Ureter (tissue), 1 donor: ENCODE results near the gene CCDC175. TPM values are rescaled to one million over a fixed set of nuclear protein-coding genes. Genes with fewer than 3 reads are reported as not detected.

Experiments
- DNase-seq: peaks from one replicate; pipeline ENCODE4 v3.0.0-alpha.2; 2020; ENCODE audit warnings: low spot score
- total RNA-seq: library from RNA; stranded (reverse); gene quantifications from one replicate; pipeline ENCODE4 v1.2.4, GENCODE V29; 2023
- donor health status: DM: yes; HTN: yes; CAD: no.

CCDC175 gene
- not detected for total RNA-seq

- peak; percentile 70 for DNase-seq
Observed at GRCh38 chr14:59576332-59577294, at the start of gene CCDC175. Gene CCDC175 (minus strand): TSS chr14:59576812. CDS start chr14:59576775, 37 bp downstream.

- DNase-seq: no peak
Observed at GRCh38 chr14:59622631-59623030, 46.0 kb upstream of the CCDC175 start.

GRCh38 chr14:59619061-59619460 is 42.4 kb upstream of the CCDC175 start:
- DNase-seq: no peak

- no peak for DNase-seq
Observed at GRCh38 chr14:59601056-59601455, 24.4 kb upstream of the CCDC175 start.

- no peak for DNase-seq
Observed at GRCh38 chr14:59600211-59600945, 23.8 kb upstream of the CCDC175 start.

GRCh38 chr14:59595071-59595470 is 18.5 kb upstream of the CCDC175 start:
- no peak for DNase-seq

- no peak for DNase-seq
Observed at GRCh38 chr14:59591641-59592370, 15.2 kb upstream of the CCDC175 start.

GRCh38 chr14:59588101-59588500 is 11.5 kb upstream of the CCDC175 start:
- DNase-seq: no peak

- no peak for DNase-seq
Observed at GRCh38 chr14:59585891-59586554, 9.4 kb upstream of the CCDC175 start.

GRCh38 chr14:59583755-59584154 is 7.1 kb upstream of the CCDC175 start:
- no peak for DNase-seq

GRCh38 chr14:59582845-59583509 is 6.4 kb upstream of the CCDC175 start:
- DNase-seq: no peak

- DNase-seq: no peak
Observed at GRCh38 chr14:59582161-59582560, 5.5 kb upstream of the CCDC175 start.

- DNase-seq: no peak
Observed at GRCh38 chr14:59580911-59581310, 4.3 kb upstream of the CCDC175 start.

GRCh38 chr14:59570122-59570521 is 6.5 kb downstream of the CCDC175 start:
- no peak for DNase-seq

GRCh38 chr14:59566725-59567124 is 9.9 kb downstream of the CCDC175 start:
- no peak for DNase-seq

GRCh38 chr14:59566296-59566695 is 10.3 kb downstream of the CCDC175 start:
- DNase-seq: no peak

GRCh38 chr14:59565087-59565486 is 11.5 kb downstream of the CCDC175 start:
- DNase-seq: no peak

- no peak for DNase-seq
Observed at GRCh38 chr14:59564366-59564765, 12.2 kb downstream of the CCDC175 start.

GRCh38 chr14:59547310-59547709 is 29.3 kb downstream of the CCDC175 start:
- DNase-seq: no peak

- no peak for DNase-seq
Observed at GRCh38 chr14:59543873-59544272, 32.7 kb downstream of the CCDC175 start.

GRCh38 chr14:59541731-59542130 is 34.9 kb downstream of the CCDC175 start:
- no peak for DNase-seq
